ENCODE measurements around the gene CROCC.
"Not testable (repeated sequence)": the region's sequence is repeated elsewhere in the genome, so short reads cannot be mapped to it uniquely, and the experiment has no call there.

The CROCC gene

GRCh38 chr1:16900751-16901150, 21.0 kb upstream of the CROCC start:
- DNase-seq (ENCODE audit: low spot score): no peak
- no peak for TF ChIP-seq CTCF (IDR thresholded peaks at IDR 0.05; ENCODE audit: borderline replicate concordance, control extremely low read depth, extremely low read depth, insufficient read depth, missing control alignments)
- in situ Hi-C loops (cut with MboI; ENCODE audit: low sequenced_read_pairs, unreplicated experiment): no loop called here

GRCh38 chr1:16901371-16901770, 20.4 kb upstream of the CROCC start:
- DNase-seq (ENCODE audit: low spot score); in situ Hi-C loops (cut with MboI; ENCODE audit: low sequenced_read_pairs, unreplicated experiment): not testable (repeated sequence)

- DNase-seq (ENCODE audit: low spot score): no peak
- TF ChIP-seq CTCF (IDR thresholded peaks at IDR 0.05; ENCODE audit: borderline replicate concordance, control extremely low read depth, extremely low read depth, insufficient read depth, missing control alignments): no peak
- in situ Hi-C loops (cut with MboI; ENCODE audit: low sequenced_read_pairs, unreplicated experiment): no loop called here
Measured at GRCh38 chr1:16903054-16903453, 18.7 kb upstream of the CROCC start.

GRCh38 chr1:16903458-16903796, 18.3 kb upstream of the CROCC start:
- TF ChIP-seq CTCF (IDR thresholded peaks at IDR 0.05; ENCODE audit: borderline replicate concordance, control extremely low read depth, extremely low read depth, insufficient read depth, missing control alignments): no peak
- no peak for DNase-seq (ENCODE audit: low spot score)
- in situ Hi-C loops (cut with MboI; ENCODE audit: low sequenced_read_pairs, unreplicated experiment): no loop called here

- peak; percentile 95 for DNase-seq (ENCODE audit: low spot score)
- no peak for TF ChIP-seq CTCF (IDR thresholded peaks at IDR 0.05; ENCODE audit: borderline replicate concordance, control extremely low read depth, extremely low read depth, insufficient read depth, missing control alignments)
- in situ Hi-C loops (cut with MboI; ENCODE audit: low sequenced_read_pairs, unreplicated experiment): no loop called here
Measured at GRCh38 chr1:16904560-16905109, 17.1 kb upstream of the CROCC start.

- DNase-seq (ENCODE audit: low spot score): peak; percentile 71
- TF ChIP-seq CTCF (IDR thresholded peaks at IDR 0.05; ENCODE audit: borderline replicate concordance, control extremely low read depth, extremely low read depth, insufficient read depth, missing control alignments): no peak
- in situ Hi-C loops (cut with MboI; ENCODE audit: low sequenced_read_pairs, unreplicated experiment): no loop called here
Measured at GRCh38 chr1:16905110-16905867, 16.4 kb upstream of the CROCC start.

GRCh38 chr1:16905868-16906702, 15.6 kb upstream of the CROCC start:
- no peak for DNase-seq (ENCODE audit: low spot score)
- no peak for TF ChIP-seq CTCF (IDR thresholded peaks at IDR 0.05; ENCODE audit: borderline replicate concordance, control extremely low read depth, extremely low read depth, insufficient read depth, missing control alignments)
- in situ Hi-C loops (cut with MboI; ENCODE audit: low sequenced_read_pairs, unreplicated experiment): no loop called here

All from GM13976 (cell line).